Gastroesophageal sphincter (tissue), 4 donors: Measurements from ENCODE around the gene SERPINI2. TPM values are rescaled to one million over a fixed set of nuclear protein-coding genes. Genes with fewer than 3 reads are reported as not detected.

Experiments
- ATAC-seq: fragments of 150-250 bp; one replicate; pipeline ENCODE4 v1.9.1; 2016; ENCODE audit warnings: mild to moderate bottlenecking, moderate library complexity
- H3K27ac ChIP-seq, 4 donors: fragments of 200-600 bp; sonication (generic) in 3 of 4; 1 replicate in 3 of 4; 2 replicates in 1 of 4; pipeline ENCODE4 v1.5.1; 2016 to 2019
- H3K27me3 ChIP-seq: fragments of 200-600 bp; sonication (generic); one replicate; pipeline ENCODE4 v1.5.1; 2019
- H3K36me3 ChIP-seq, 2 donors: fragments of 200-600 bp; sonication (generic); one replicate each; pipeline ENCODE4 v1.5.1; 2019; ENCODE audit warnings: control low read depth in 1 of 2
- H3K4me1 ChIP-seq, 3 donors: fragments of 200-600 bp; sonication (generic); 1 replicate in 2 of 3; 2 replicates in 1 of 3; pipeline ENCODE4 v1.5.1; 2016 to 2019; ENCODE audit warnings: control low read depth in 2 of 3
- H3K4me3 ChIP-seq, 2 donors: fragments of 200-600 bp; sonication (generic); one replicate each; pipeline ENCODE4 v1.5.1; 2019; ENCODE audit warnings: mild to moderate bottlenecking in 1 of 2, moderate library complexity in 1 of 2
- H3K9me3 ChIP-seq, 3 donors: fragments of 200-600 bp; sonication (generic); one replicate each; pipeline ENCODE4 v1.5.1; 2017 to 2019; ENCODE audit warnings: control low read depth in 2 of 3
- EP300 ChIP-seq: sonication (generic); formaldehyde crosslinking; IDR thresholded peaks from one replicate; pipeline ENCODE4 v1.6.1; 2017; ENCODE audit warnings: antibody characterized with exemption, mild to moderate bottlenecking
- POLR2A ChIP-seq, 2 donors: fragments of 450-650 bp; IDR thresholded peaks; one replicate each; pipeline ENCODE4 v1.6.1; 2017; ENCODE audit warnings: antibody characterized with exemption in 2 of 2, mild to moderate bottlenecking in 2 of 2, moderate library complexity in 1 of 2
- POLR2AphosphoS5 ChIP-seq: sonication (generic); formaldehyde crosslinking; IDR thresholded peaks from one replicate; pipeline ENCODE4 v1.6.1; 2017; ENCODE audit warnings: antibody characterized with exemption
- WGBS, 2 donors: methylation state at CpG; one replicate each; pipeline ENCODE4 v1.1.5; 2018; ENCODE audit warnings: low coverage in 1 of 2; 5-methylcytosine and 5-hydroxymethylcytosine counted together
- total RNA-seq, 4 donors: library from RNA; depleted of rRNA; stranded (reverse); fragments of >200 nt; gene quantifications; one replicate each; pipeline ENCODE4 v1.1.0, GENCODE V29; 2016
- TF ChIP-seq, protein P1 (sequence below), 4 experiments: fragments of 200-600 bp in 2 of 4; fragments of 450-650 bp in 2 of 4; sonication (generic) in 1 of 4; IDR thresholded peaks; one replicate each; pipeline ENCODE4 v1.5.1; 2017 to 2019; ENCODE audit warnings: antibody characterized with exemption in 4 of 4, mild to moderate bottlenecking in 2 of 4, moderate library complexity in 2 of 4

SERPINI2 gene
- total RNA-seq, 4 donors from 2014 or later = 0.94 TPM; not detected in 3

DNA sequence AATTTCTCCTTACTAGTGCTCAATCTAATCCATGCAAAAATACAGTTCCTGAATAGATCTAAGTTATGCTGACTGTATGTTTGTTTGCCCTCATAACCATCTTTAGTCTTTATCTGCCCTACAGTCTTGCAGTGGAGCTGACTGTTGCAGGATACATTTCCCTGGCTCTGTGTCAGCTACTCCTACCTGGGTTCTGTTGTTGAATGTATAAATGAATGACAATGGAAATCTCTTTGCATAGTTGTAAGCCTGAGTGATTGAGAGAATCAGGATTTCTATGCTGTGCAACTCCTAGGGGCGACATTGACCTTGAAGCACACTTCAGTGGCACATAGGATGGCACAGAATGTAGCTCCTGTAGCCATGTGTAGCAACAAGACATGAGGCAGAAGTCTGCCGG lies 77.8 kb downstream of the SERPINI2 start:
- TF ChIP-seq POLR2AphosphoS5 (no peak), EP300 (no peak), POLR2A (IDR thresholded peaks at IDR 0.05) (no peak)
- TF ChIP-seq, protein P1, sequence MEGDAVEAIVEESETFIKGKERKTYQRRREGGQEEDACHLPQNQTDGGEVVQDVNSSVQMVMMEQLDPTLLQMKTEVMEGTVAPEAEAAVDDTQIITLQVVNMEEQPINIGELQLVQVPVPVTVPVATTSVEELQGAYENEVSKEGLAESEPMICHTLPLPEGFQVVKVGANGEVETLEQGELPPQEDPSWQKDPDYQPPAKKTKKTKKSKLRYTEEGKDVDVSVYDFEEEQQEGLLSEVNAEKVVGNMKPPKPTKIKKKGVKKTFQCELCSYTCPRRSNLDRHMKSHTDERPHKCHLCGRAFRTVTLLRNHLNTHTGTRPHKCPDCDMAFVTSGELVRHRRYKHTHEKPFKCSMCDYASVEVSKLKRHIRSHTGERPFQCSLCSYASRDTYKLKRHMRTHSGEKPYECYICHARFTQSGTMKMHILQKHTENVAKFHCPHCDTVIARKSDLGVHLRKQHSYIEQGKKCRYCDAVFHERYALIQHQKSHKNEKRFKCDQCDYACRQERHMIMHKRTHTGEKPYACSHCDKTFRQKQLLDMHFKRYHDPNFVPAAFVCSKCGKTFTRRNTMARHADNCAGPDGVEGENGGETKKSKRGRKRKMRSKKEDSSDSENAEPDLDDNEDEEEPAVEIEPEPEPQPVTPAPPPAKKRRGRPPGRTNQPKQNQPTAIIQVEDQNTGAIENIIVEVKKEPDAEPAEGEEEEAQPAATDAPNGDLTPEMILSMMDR (IDR thresholded peaks at IDR 0.05) = no peak
- Histone ChIP-seq H3K9me3 (no peaks in the 10 kb centered on the region), H3K27ac (no peak overlapping the region), H3K36me3 (no peaks in the 10 kb centered on the region), H3K27me3 (no peaks in the 10 kb centered on the region), H3K4me3 (no peak overlapping the region), H3K4me1 (no peaks in the 10 kb centered on the region)
- no peak for ATAC-seq
- 85 to 96% methylated on average over 2 of the region's 2 CpGs for WGBS, 2 donors

DNA sequence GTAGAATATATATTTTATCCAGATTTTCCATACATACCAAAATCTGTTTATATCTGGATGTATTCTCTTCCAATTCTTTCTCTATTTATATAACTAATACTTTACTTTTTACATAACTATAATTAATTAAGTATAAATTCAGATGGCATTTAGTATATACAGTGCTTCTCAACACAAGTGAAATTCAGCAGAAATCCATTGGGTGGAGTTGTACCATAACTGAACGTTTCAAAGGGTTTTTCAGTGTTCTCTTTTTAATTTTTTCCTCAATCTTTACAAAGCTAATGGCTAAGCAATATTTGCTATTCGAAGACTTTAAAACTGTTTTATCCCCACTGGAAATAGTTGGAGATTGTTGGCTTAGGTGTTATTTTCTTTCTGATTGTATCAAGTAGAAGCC lies 79.8 kb downstream of the SERPINI2 start:
- no peaks in the 10 kb centered on the region for H3K36me3 ChIP-seq
- WGBS, 2 donors = 17 to 20% methylated on average over 2 of the region's 2 CpGs

More for the DNA sequence above, 79.8 kb downstream of the SERPINI2 start:
- no peak for ATAC-seq
- Histone ChIP-seq H3K4me1 (no peaks in the 10 kb centered on the region), H3K27ac (no peak overlapping the region), H3K27me3 (no peaks in the 10 kb centered on the region), H3K4me3 (no peak overlapping the region), H3K9me3 (no peaks in the 10 kb centered on the region)
- TF ChIP-seq, protein P1 (IDR thresholded peaks at IDR 0.05) = no peak
- no peak for TF ChIP-seq EP300

Other genes with a start within 250 kb of the SERPINI2 start
- not detected for gene ZBBX, start 93.7 kb downstream of the SERPINI2 start, total RNA-seq
- 1 to 10 TPM; 1.6 to 8.7 (median 4.9) TPM for gene WDR49, start 179.9 kb upstream of the SERPINI2 start, total RNA-seq